ENCODE measurements around the gene ZNF761.
"Not testable (repeated sequence)": the region's sequence is repeated elsewhere in the genome, so short reads cannot be mapped to it uniquely, and the experiment has no call there.

The ZNF761 gene

DNA sequence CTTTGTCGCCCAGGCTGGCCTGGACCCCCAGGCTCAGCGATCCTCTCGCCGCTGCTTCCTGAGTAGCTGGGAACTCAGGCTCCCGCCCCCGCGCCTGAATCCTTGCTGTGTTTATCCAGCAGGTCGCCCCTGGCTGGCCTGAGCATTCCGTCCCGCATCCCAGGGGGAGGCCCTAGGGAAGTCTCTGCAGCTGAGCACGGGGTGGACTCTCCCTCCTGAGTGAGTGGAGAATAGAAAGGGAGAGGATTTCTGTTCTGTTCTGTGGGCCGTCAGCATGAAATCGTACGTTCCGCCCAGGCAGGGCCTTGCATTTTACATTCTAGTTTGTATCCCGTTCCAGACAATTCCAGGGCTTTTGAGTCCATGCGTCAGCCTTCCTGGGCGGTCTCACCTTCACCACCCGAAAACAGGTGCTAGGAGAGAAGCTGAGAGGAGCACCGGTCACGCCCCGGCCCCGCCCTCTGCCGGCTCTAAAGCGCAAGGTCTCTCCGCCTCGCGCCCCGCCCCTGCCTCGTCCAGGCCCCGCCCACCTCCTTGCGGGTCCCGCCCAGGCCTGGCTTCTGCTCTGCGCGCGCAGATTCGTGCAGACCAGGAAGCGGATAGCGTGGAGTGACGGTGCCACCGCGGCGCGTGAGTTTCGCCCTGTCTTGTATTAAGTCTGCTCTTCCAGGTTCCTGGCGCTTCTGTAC is at the start of gene ZNF761:
Gene ZNF761 (plus strand): TSS at position 586 of the 689 bp plus-strand sequence. CDS start 15,285 bp downstream, outside the sequence.
- peak; percentile 95 to 97 (median 96) for DNase-seq

DNA sequence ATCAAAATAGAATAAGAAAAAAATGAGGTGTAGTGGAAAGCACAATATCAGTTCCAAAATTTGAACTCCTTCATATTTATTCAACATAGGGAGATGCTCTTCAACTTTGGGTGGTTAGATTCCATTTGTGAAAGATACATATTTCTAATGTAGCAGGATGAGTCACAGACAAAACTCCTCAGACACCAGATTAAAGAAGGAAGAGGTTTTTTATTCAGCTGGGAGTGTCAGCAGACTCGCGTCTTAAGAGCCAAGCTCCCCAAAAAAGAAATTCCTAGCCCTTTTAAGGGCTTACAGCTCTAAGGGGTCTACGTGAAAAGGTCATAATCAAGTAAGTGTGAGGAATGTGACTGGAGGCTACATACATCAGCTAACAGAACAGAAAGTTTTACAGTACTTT is 43.6 kb upstream of the ZNF761 start:
- no peak for DNase-seq

DNA sequence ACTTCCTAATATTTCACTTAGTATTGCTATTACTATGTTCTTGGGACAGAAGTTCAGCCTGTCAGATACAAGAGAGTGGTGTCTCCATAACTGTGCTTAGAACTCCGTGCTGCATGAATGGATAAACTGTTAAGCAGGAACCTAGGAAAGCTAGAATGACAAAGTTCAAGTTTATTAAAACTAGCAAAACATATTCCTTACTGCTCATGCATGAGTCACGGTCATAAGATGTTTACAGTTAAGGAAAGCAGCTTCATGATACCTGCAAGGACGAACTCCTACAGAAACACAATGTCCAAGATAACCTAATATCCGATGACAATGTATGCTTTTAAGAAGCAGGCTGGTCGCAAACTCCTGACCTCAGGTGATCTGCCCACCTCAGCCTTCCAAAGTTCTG is 42.9 kb upstream of the ZNF761 start:
- no peak for DNase-seq

DNA sequence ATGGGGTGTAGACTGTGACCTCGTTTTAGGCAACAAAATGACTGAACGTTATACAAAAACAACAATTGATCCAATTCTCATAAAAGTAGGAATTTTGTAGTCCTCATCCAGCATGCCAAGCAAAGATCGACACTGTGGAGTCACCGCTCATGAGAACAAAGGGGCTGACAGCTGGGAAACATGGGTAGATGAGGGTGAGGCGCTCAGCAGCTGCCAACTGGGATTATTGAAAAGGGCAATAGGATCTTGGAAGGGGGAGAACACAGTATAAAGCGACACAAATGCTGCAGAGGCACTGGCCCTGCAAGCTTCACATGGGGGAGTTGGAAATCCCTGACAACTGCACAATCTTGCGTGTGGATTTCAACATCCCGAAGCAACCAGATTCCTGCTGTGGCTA is 42.2 kb upstream of the ZNF761 start:
- DNase-seq: no peak

DNA sequence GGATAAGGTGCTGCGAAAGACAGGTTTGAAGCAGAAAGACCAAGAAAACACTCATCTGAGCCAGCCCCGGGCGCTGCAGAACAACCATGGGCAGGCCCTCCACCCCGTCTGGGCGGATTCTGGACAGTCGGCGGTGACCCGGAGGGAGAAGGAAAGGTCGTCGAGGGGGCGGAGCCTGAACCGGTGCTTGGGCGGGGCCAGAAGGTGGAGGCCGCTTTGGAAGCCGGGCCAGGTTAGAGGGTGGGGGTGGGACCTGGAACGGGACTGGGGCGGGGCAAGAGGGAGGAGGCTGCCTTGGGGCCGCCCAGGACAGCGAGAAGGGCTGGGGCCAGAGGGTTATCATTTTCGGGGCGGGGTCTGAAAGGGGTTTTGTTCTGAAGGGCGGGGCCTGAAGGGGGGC is 41.8 kb upstream of the ZNF761 start:
- no peak for DNase-seq

DNA sequence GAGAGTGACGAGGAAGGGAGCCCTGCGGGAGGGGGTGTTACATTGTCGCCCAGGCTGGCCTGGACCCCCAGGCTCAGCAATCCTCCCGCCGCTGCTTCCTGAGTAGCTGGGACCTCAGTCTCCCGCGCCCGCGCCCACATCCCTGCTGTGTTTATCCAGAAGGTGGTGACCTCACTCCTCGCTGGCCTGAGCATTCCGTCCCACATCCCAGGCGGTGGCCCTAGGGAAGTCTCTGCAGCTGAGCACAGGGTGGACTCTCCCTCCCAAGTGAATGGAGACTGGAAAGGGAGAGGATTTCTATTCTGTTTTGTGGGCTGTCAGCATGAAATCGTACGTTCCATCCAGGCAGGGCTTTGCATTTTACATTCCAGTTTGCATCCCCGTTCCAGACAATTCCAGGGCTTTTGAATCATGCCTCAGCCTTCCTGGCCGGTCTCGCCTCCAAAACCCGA is 37.2 kb upstream of the ZNF761 start:
- no peak for DNase-seq

DNA sequence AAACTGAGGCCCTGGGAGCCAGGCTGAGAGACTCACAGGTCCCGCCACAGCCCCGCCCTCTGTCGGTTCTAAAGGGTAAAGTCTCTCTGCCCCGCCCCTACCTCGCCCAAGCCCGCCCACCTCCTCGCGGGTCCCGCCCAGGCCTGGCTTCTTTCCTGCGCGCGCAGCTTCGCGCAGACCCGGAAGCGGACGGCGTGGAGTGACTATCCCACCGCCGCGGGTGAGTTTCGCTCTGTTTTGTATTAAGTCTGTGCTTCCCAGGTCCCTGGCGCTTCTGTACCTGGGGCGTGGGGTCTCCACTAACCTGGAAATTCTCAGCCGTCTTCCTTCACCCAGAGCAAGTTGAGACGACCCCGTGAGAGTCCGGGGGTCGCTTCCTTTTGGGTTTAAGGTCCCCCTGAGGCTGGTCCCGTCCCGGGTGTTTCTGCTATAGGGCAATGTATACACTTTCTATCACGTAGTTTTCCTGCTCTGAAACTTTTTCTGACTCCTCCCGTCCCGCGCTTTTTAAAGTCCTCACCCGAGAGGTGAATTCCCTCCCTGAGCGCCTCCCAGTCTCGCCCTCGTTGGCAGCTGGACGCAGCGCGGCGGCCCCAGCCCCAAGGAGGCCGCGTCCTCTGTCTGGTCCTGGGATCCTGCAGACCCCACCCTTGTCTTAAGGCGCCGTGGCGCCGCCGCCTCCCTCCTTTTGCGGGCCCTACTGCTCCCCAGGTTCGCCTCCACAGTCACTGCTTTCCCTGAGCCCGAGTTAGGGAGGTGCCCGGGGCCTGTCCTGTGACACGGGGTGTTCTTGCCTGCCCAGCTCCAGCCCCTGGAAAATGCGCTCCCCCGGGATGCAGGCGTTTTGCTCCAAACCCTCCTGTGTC is 36.6 kb upstream of the ZNF761 start, which contains the start of gene ZNF765:
Gene ZNF765 (plus strand): TSS at position 176 of the 866 bp plus-strand sequence. CDS start 2,867 bp downstream, outside the sequence.
- peak; percentile 91 to 95 (median 94) for DNase-seq

DNA sequence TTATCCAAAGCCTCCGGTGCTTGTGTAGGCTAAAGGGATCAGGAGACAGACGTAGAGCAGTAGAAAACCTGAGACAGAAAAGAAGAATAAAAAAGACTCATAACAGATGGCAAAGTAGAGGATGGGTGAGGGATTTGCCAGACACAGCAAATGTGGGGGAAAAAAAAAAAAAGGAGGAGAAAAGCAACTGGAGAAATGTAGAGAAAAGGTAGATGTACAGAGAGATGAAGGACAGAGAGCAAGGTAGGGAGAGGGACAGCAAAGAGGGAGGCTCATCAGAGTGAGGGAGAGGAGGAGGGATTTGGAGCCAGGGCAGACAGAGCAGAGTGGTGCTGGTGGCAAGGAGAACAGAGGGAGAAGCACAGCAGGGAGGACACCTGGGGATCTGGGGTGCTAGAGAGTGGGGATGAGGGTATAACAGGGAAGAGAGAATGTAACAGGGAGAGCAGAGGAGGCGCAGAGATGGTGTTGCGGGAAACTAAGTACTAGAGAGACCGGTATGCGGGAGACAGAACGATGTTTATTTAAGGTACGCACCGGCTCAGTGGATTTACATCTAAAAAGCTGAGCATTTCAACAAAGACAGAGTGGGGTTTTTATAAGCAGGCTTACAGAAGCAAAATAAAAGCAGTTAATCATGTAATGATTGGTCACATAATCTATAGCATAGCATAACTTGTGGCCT is 35.8 kb upstream of the ZNF761 start:
- not testable (repeated sequence) for DNase-seq

DNA sequence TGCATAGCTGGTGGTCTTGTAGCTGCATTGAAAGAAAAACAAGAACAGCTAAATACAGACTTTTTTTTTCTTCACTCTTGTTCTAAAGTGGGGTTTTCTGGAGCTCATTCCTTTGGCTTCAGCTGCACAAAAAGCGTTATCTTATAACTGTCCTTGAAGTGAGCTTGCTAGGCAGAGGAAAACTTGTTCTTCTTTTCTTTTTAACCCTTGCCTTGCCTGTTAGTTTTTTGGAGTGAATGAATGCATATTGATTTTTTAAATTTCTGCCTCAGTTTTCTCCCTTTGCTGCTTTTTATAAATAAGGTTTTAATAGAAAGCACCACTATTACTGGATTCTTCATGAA is 35.3 kb upstream of the ZNF761 start:
- no peak for DNase-seq

DNA sequence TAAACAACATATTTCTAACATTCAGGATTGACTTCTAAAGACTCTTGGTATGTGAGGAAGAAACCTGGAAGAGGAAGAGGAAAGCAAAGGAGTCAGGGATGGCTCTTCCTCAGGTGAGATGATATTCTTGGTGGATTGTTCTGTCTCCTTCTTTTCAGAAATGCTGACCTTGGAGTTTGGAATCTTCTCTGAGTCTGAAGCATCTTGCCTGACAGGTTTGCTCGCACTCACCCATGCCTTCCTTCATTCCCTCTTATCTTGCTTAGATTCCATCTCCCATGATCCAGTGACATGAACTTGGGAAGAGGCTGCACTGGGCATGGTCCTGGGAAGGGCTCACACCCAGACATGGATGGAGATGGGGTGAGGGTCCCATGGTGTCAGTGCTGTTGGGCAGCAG is 33.9 kb upstream of the ZNF761 start:
- not testable (repeated sequence) for DNase-seq

DNA sequence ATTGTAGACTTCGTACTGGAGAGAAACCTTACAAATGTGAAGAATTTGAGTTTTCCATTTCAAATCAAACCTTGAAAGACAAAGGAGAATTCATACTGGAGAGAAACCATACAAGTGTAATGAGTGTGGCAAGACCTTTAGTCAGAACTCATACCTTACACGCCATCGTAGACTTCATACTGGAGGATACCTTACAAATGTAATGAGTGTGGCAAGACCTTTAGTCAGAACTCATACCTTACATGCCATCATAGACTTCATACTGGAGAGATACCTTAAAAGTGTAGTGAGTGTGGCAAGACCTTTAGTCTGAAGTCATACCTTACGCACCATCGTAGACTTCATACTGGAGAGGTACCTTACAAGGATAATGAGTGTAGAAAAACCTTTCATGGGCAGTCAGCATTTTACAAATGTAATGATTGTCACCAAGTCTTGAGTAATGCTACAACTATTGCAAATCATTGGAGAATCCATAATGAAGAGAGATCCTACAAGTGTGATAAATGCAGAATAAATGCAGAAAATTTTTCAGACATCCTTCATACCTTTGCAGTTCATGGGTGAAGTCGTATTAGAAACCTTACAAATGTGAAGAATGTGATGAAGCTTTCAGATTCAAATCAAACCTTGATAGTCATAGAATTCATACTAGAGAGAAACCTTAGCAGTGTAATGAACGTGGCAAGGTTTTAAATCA is 22.1 kb upstream of the ZNF761 start:
- DNase-seq: no peak

DNA sequence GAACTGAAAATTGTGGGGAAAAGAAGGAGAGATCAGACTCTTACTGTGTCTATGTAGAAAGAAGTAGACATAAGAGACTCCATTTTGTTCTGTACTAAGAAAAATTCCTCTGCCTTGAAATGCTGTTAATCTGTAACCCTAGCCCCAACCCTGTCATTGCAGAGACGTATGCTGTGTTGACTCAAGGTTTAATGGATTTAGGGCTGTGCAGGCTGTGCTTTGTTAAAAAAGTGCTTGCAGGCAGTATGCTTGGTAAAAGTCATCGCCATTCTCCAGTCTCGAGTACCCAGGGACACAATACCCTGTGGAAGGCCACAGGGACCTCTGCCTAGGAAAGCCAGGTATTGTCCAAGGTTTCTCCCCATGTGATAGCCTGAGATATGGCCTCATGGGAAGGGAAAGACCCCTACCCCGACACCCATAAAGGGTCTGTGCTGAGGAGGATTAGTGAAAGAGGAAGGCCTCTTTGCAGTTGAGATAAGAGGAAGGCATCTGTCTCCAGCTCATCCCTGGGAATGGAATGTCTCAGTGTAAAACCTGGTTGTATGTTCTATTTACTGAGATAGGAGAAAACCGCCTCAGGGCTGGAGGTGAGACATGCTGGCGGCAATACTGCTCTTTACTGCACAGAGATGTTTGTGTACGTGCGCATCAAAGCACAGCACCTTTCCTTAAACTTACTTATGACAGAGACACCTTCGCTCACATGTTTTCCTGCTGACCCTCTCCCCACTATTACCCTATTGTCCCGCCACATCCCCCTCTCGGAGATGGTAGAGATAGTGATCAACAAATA is 11.1 kb upstream of the ZNF761 start:
- not testable (repeated sequence) for DNase-seq

DNA sequence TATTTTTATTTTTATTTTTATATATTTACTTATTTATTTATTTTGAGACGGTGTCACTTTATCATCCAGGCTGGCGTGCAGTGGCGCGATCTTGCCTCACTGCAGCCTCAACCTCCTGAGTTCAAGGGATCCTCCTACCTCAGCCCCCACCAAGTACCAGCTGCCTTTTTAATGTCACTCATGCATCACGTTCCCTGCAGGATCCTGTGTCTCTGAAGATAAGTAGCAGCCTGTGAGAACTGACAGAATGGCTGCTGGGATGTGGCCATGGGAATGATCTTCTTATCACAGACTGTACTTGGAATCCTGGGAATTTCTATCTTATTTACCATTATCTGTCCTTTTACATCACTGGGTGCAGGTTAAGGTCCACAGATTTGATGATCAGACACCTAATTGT is 9.2 kb upstream of the ZNF761 start:
- DNase-seq: no peak

DNA sequence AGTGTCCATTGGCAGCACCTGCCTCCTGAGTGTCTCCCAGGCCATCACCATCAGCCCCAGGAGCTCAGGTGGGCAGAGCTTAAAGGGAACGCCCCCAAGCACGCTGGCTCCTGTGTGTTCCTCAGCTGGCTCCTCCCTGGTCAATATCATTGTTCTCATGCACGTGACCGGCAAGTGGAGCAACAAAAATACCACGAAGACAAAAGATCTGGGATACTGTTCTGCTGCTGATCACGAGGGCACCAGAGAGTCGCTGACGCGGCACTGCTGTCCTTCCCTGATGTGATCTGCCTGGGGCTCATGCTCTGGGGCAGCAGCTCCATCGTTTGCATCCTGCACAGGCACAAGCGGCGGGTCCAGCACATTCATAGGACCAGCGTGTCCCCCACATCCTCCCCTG is 8.7 kb upstream of the ZNF761 start:
- not testable (repeated sequence) for DNase-seq

DNA sequence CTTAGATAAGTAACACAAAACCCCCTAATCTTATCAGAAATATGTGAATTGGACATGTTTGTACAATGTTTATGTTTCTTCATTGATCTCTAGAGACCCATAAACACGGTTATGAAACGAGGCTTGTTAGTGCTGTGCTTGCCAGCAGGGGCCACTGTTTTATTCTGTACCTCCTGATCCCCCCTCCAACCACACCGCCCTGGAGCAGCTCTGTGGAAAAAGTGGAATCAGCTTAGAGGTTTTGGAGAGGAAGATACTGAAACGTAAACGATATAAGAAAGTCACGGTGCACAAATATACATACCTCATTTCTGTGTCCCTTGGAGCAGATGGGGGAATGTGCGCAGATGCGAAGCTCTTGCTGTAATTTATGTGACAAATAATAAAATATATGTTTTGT is 8.1 kb upstream of the ZNF761 start:
- not testable (repeated sequence) for DNase-seq

DNA sequence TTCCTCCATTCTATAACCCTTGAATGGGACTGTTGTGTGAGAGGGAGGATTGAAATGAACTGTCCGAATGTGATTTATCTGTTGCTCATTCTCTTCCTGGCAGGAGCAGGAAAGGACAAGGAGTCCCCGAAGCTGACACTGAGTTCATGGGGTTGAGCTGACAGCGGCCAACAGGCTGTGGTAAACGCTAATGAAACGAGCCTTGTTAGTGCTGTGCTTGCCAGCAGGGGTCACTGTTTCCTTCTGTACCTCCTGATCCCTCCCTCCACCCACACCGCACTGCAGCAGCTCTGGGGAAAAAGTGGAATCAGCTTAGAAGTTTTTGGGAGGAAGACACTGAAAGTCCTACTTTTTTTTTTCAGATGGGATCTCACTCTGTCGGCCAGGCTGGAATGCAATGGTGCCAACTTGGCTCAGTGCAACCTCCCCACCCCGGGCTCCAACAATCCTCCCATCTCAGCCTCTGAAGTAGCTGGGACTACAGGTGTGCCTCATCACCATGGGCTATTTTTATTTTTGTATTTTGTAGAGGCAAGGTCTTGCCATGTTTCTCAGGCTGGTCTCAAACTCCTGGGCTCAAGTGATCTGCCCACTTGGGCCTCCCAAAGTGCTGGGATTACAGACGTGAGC is 6.7 kb upstream of the ZNF761 start:
- peak; percentile 10 to 53 (median 27) for DNase-seq

DNA sequence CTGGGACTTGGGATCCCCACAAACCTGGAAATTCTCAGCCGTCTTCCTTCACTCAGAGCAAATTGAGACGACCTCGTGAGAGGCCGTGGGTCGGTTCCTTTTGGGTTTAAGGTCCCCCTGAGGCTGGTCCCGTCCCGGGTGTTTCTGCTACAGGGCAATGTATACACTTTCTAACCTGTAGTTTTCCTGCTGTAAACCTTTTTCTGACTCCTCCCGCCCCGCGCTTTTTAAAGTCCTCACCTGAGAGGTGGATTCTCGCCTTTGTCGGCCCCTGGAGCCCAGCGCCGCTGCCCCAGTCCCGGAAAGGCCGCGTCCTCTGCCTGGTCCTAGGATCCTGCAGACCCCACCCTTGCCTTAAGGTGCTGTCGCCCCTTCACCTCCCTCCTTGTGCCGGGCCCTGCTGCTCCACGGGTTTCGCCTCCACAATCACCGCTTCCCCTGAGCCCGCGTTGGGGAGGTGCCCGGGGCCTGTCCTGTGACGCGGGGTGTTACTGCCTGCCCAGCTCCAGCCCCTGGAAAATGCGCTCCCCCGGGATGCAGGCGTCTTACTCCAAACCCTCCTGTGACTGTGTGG is 391 bp downstream of the ZNF761 start:
- DNase-seq: no peak

DNA sequence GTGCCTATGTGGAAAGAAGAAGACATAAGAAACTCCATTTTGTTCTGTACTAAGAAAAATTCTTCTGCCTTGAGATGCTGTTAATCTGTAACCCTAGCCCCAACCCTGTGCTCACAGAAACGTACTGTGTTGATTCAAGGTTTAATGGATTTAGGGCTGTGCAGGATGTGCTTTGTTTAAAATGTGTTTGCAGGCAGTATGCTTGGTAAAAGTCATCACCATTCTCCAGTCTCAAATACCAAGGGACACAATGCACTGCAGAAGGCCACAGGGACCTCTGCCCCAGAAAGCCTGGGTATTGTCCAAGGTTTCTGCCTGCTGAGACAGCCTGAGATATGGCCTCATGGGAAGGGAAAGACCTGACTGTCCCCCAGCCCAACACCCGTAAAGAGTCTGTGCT is 12.0 kb downstream of the ZNF761 start:
- not testable (repeated sequence) for DNase-seq

DNA sequence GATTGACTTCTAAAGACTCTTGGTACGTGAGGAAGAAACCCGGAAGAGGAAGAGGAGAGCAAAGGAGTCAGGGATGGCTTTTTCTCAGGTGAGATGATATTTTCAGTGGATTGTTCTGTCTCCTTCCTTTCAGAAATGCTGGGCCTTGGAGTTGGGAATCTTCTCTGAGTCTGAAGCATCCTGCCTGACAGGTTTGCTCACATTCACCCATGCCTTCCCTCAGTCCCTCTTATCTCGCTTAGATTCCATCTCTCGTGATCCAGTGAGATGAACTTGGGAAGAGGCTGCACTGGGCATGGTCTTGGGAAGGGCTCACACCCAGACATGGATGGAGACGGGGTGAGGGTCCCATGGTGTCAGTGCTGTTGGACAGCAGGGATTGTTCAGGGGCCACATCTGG is 15.4 kb downstream of the ZNF761 start:
- DNase-seq: not testable (repeated sequence)

DNA sequence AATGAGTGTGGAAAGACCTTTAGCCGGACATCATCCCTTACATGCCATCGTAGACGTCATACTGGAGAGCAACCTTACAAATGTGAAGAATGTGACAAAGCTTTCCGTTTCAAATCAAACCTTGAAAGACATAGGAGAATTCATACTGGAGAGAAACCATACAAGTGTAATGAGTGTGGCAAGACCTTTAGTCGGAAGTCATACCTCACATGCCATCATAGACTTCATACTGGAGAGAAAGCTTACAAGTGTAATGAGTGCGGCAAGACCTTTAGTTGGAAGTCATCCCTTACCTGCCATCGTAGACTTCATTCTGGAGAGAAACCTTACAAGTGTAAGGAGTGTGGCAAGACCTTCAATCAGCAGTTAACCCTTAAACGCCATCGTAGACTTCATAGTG is 24.0 kb downstream of the ZNF761 start:
- no peak for DNase-seq

DNA sequence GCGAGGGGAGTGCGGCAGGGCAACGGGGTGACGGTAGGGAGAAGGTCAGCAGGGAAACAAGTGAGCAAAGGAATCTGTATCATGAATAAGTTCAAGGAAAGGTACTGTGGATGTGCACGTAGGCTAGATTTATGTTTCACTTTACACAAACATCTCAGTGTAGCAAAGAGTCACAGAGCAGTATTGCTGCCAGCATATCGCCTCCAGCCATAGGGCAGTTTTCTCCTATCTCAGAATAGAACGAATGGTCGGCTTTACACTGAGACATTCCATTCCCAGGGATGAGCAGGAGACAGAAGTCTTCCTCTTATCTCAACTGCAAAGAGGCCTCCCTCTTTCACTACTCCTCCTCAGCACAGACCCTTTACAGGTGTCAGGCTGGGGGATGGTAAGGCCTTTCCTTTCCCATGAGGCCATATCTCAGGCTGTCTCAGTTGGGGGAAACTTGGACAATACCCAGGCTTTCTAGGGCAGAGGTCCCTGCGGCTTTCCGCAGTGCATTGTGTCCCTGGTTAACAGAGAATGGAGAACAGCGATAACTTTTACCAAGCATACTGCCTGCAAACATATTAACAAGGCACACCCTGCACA is 28.4 kb downstream of the ZNF761 start:
- DNase-seq: not testable (repeated sequence)

Measured in activated CD4-positive, CD25-positive, alpha-beta regulatory T cell (primary cell).